ENCODE results near the gene MNX1. TPM values are rescaled to one million over a fixed set of nuclear protein-coding genes. Genes with fewer than 3 reads are reported as not detected.

Gene MNX1
- total RNA-seq, 4 donors from 2014 or later: 11.7 to 23.2 (median 13.1) TPM

- H3K27me3 ChIP-seq: peaks cover 38% of the 10 kb centered on the region
- in situ Hi-C loops (cut with MboI; ENCODE audit: low pct_ligation_motif_present in 1 of 4, low pct_unique_long_range_greater_than_20kb in 1 of 4, low sequenced_read_pairs in 3 of 4): no loop called here
- no peak overlapping the region for H3K27ac ChIP-seq
- no peaks in the 10 kb centered on the region for H3K36me3 ChIP-seq
- H3K9me3 ChIP-seq: peaks cover 0 to 3% of the 10 kb centered on the region in 2 donors
- no peak overlapping the region for H3K4me3 ChIP-seq
- no peaks in the 10 kb centered on the region for H3K4me1 ChIP-seq
- TF ChIP-seq POLR2AphosphoS5 (IDR thresholded peaks at IDR 0.05) (no peak), POLR2A (IDR thresholded peaks at IDR 0.05) (no peak), CTCF (IDR thresholded peaks at IDR 0.05) (no peak), EP300 (IDR thresholded peaks at IDR 0.05; ENCODE audit: low read depth) (no peak)
- intact Hi-C loops (cut with DNase I; ENCODE audit: low total_unique reads): no loop called here
- 82 to 93% methylated on average over 2 to 4 of the region's 4 CpGs for WGBS, 2 donors (ENCODE audit: low coverage in 1 of 2)
- DNase-seq: no peak
Observed at GRCh38 chr7:157037028-157037427, 26.6 kb upstream of the MNX1 start.

- DNase-seq: no peak
- 31 to 50% methylated on average over 1 of the region's 1 CpG for WGBS, 2 donors (ENCODE audit: low coverage in 1 of 2)
- in situ Hi-C loops (cut with MboI; ENCODE audit: low pct_ligation_motif_present in 1 of 4, low pct_unique_long_range_greater_than_20kb in 1 of 4, low sequenced_read_pairs in 3 of 4) (no loop called here), intact Hi-C loops (cut with DNase I; ENCODE audit: low total_unique reads) (no loop called here)
- no peak overlapping the region for H3K4me3 ChIP-seq
- H3K36me3 ChIP-seq: no peaks in the 10 kb centered on the region
- peaks cover 49% of the 10 kb centered on the region for H3K27me3 ChIP-seq
- no peak overlapping the region for H3K27ac ChIP-seq
- no peaks in the 10 kb centered on the region for H3K4me1 ChIP-seq
- no peak for TF ChIP-seq POLR2A (IDR thresholded peaks at IDR 0.05)
- no peak for TF ChIP-seq POLR2AphosphoS5 (IDR thresholded peaks at IDR 0.05)
- no peak for TF ChIP-seq CTCF (IDR thresholded peaks at IDR 0.05)
- no peak for TF ChIP-seq EP300 (IDR thresholded peaks at IDR 0.05; ENCODE audit: low read depth)
- peaks cover 0 to 3% of the 10 kb centered on the region in 2 donors for H3K9me3 ChIP-seq
Observed at GRCh38 chr7:157035979-157036378, 25.5 kb upstream of the MNX1 start.

GRCh38 chr7:157035302-157035701, 24.8 kb upstream of the MNX1 start:
- Histone ChIP-seq H3K36me3 (no peaks in the 10 kb centered on the region), H3K27me3 (peaks cover 55% of the 10 kb centered on the region), H3K9me3 (peaks cover 0 to 3% of the 10 kb centered on the region in 2 donors), H3K4me3 (no peak overlapping the region), H3K27ac (no peak overlapping the region), H3K4me1 (no peaks in the 10 kb centered on the region)
- no peak for DNase-seq
- TF ChIP-seq POLR2A (IDR thresholded peaks at IDR 0.05): no peak
- TF ChIP-seq POLR2AphosphoS5 (IDR thresholded peaks at IDR 0.05): no peak
- in situ Hi-C loops (cut with MboI; ENCODE audit: low pct_ligation_motif_present in 1 of 4, low pct_unique_long_range_greater_than_20kb in 1 of 4, low sequenced_read_pairs in 3 of 4): no loop called here
- intact Hi-C loops (cut with DNase I; ENCODE audit: low total_unique reads): no loop called here
- 92 to 93% methylated on average over 7 to 8 of the region's 8 CpGs for WGBS, 2 donors (ENCODE audit: low coverage in 1 of 2)

GRCh38 chr7:157033483-157034473, 23.3 kb upstream of the MNX1 start:
- no peak overlapping the region for H3K27ac ChIP-seq
- H3K36me3 ChIP-seq: no peaks in the 10 kb centered on the region
- intact Hi-C loops (cut with DNase I; ENCODE audit: low total_unique reads) (no loop called here), in situ Hi-C loops (cut with MboI; ENCODE audit: low pct_ligation_motif_present in 1 of 4, low pct_unique_long_range_greater_than_20kb in 1 of 4, low sequenced_read_pairs in 3 of 4) (no loop called here)
- H3K9me3 ChIP-seq: peaks cover 0 to 3% of the 10 kb centered on the region in 2 donors
- no peak for DNase-seq
- WGBS, 2 donors (ENCODE audit: low coverage in 1 of 2): 85 to 90% methylated on average over 4 to 21 of the region's 23 CpGs
- no peaks in the 10 kb centered on the region for H3K4me1 ChIP-seq
- TF ChIP-seq POLR2AphosphoS5 (IDR thresholded peaks at IDR 0.05) (no peak), EP300 (IDR thresholded peaks at IDR 0.05; ENCODE audit: low read depth) (no peak), CTCF (IDR thresholded peaks at IDR 0.05) (no peak), POLR2A (IDR thresholded peaks at IDR 0.05) (no peak)
- H3K4me3 ChIP-seq: no peak overlapping the region
- peaks cover 66% of the 10 kb centered on the region for H3K27me3 ChIP-seq
